ENCODE results near the gene ABCA4. TPM values are rescaled to one million over a fixed set of nuclear protein-coding genes. Genes with fewer than 3 reads are reported as not detected.

The ABCA4 gene
- total and polyA plus RNA-seq, 5 donors, result 0.06 to 0.19 (median 0.09) TPM; not detected in 2

DNA sequence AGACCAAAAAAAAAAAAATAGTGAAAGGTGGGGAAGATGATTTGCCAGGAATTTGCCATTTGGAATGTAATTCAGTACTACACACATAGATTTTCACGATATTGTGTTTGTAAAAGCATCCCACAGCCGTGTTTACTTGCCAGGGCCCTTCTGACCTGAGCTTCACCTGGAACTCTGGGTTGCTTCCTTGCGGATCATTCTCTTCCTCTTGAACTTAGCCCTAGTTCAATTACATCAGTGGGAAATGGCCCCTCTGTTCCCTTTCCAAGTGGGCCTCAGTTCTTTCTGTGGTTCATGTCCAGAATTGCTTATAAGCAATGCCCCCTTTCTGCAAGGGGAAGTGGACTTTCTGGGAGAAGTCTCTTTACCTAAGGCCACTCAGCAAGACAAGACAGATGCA, 41.0 kb downstream of the ABCA4 start:
- H3K27me3 ChIP-seq (ENCODE audit: control insufficient read depth, insufficient read depth), result no peaks in the 10 kb centered on the region
- intact Hi-C loops (cut with DNase I), result no loop called here
- WGBS, result 80% methylated on average over 3 of the region's 3 CpGs
- no peak for DNase-seq
- ATAC-seq, result no peak
- no peak overlapping the region for H3K27ac ChIP-seq (ENCODE audit: low read length)
- no peak overlapping the region for H3K4me3 ChIP-seq (ENCODE audit: low read length)
- H3K4me1 ChIP-seq (ENCODE audit: control insufficient read depth, insufficient read depth, low read length), result no peaks in the 10 kb centered on the region
- H3K9me3 ChIP-seq (ENCODE audit: control insufficient read depth, low read length), result no peaks in the 10 kb centered on the region

DNA sequence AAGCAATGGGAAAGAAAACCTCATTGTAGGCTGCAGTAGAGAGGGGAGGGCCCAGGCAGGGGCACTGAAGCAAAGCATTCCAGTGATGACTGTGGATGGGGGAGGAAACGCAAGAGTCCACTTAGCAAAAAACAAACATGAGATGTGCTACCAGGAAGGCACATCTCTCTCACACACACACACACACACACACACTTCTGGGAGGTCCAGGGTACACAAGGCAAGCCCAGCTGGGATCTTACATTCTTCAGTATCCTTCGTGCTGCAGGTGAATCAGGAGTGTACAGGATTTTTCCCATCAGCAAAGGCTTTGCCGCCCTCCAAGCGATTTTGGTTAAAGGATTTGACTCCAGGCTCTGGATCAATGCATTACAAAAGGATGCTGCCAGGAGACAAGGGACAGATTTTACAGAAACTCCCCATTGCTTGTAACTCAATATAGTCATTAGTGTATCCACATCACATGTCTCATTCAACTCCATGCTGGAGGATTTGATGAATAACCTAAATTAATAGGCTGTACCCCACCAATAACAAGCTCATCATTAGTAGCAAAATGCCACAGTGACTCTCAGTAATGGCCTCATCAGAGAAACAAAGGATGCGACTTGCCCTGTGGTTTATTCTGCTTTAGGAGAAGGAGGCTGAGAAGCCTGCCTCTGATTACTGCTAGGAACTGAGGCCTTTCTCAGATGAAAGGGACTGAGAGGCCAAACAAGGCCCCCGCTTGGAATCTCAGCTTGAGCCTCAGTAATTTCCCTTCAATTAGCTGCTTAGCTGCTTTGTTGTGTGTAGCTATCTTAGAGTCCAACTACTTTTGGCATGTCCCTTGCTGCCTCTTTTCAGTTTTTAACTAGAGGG, 41.6 kb downstream of the ABCA4 start:
- ATAC-seq, result no peak
- no peak overlapping the region for H3K27ac ChIP-seq (ENCODE audit: low read length)
- intact Hi-C loops (cut with DNase I), result no loop called here

DNA sequence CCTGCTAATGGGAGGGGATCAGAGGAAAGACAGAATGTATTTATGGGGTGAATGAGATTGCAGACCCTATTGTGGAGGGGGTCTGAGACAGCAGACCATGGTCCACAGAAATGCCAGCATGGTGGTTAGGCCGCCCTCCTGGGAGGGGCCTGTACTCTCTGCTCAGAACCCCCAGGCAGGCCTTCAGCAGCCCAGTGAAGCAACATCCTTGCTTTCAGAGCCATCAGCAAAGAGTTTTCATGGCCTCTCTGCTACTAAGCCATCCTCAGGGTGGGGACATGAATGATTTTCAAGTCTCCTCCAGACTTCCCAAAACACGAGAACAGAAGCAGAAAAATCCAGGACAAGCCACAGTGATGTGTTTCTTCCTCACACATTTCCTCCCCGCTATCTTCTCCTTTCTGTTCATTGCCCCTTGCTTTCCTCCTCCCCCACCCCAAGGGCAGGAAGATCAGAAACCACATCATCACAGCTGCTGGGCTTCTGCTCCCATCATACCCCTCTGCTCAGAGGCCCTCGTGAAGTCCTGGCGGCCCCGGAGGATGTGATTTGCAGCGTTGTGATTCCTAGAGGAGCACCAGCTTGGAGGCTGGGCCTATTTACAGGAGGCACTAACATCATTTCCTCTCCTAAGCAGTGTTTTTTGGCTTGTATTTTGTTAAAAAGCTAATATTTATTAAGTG, 48.0 kb downstream of the ABCA4 start:
- H3K4me3 ChIP-seq (ENCODE audit: low read length), result no peak overlapping the region
- intact Hi-C loops (cut with DNase I), result no loop called here
- H3K27me3 ChIP-seq (ENCODE audit: control insufficient read depth, insufficient read depth), result no peaks in the 10 kb centered on the region
- H3K4me1 ChIP-seq (ENCODE audit: control insufficient read depth, insufficient read depth, low read length), result peaks cover 9% of the 10 kb centered on the region
- no peak for ATAC-seq
- no peak for DNase-seq
- no peak overlapping the region for H3K27ac ChIP-seq (ENCODE audit: low read length)
- H3K9me3 ChIP-seq (ENCODE audit: control insufficient read depth, low read length), result no peaks in the 10 kb centered on the region
- 62% methylated on average over 7 of the region's 7 CpGs for WGBS

More for the DNA sequence above, 41.6 kb downstream of the ABCA4 start:
- DNase-seq, result no peak
- Histone ChIP-seq H3K4me3 (ENCODE audit: low read length) (no peak overlapping the region), H3K9me3 (ENCODE audit: control insufficient read depth, low read length) (no peaks in the 10 kb centered on the region), H3K27me3 (ENCODE audit: control insufficient read depth, insufficient read depth) (no peaks in the 10 kb centered on the region), H3K4me1 (ENCODE audit: control insufficient read depth, insufficient read depth, low read length) (no peaks in the 10 kb centered on the region)
- 93% methylated on average over 6 of the region's 6 CpGs for WGBS

DNA sequence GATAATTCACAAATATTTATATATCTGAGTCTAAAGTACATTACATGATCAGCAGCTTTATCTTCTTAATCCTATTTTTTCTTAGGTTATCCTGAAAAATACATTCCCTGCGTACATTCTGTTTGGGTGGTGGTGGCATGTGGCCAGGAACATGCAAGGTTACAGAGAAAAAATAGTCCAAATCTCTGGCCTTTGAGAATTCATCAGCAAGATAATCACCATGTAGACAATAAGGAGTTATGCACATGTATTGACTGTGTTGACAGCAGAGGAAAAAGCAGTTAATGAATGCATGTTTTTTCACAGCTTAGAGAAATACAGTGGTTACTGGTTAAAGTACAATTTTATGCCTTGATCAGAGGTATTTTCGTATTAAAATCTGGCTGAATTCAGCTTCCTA, 49.0 kb downstream of the ABCA4 start:
- WGBS, result 61% methylated on average over 2 of the region's 2 CpGs
- H3K4me3 ChIP-seq (ENCODE audit: low read length), result no peak overlapping the region
- intact Hi-C loops (cut with DNase I), result no loop called here
- H3K27ac ChIP-seq (ENCODE audit: low read length), result no peak overlapping the region
- H3K4me1 ChIP-seq (ENCODE audit: control insufficient read depth, insufficient read depth, low read length), result peaks cover 9% of the 10 kb centered on the region
- no peak for DNase-seq
- ATAC-seq, result no peak
- no peaks in the 10 kb centered on the region for H3K27me3 ChIP-seq (ENCODE audit: control insufficient read depth, insufficient read depth)
- no peaks in the 10 kb centered on the region for H3K9me3 ChIP-seq (ENCODE audit: control insufficient read depth, low read length)

DNA sequence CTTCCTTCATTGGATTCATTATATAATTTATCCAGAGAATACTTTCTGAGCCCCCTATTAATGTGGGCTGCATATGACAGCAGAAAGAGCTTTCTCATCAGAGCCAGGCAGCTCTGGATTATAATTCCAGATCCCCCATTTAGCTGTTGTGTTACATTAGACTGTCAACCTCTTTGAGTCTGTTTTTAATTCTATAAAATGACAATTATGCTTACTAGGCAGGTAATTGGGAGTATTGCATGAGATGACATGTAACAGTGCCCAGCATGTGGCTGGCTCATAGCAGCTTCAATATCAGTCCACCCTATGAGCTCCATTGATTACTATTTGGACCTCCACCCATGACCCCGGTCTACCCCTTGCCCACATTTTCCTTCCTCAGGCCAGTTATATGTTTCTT, 49.6 kb downstream of the ABCA4 start:
- ATAC-seq (no peak), DNase-seq (no peak)
- Histone ChIP-seq H3K9me3 (ENCODE audit: control insufficient read depth, low read length) (no peaks in the 10 kb centered on the region), H3K4me3 (ENCODE audit: low read length) (no peak overlapping the region), H3K27ac (ENCODE audit: low read length) (no peak overlapping the region), H3K27me3 (ENCODE audit: control insufficient read depth, insufficient read depth) (no peaks in the 10 kb centered on the region), H3K4me1 (ENCODE audit: control insufficient read depth, insufficient read depth, low read length) (peaks cover 9% of the 10 kb centered on the region)
- intact Hi-C loops (cut with DNase I), result no loop called here
- WGBS, result 34% methylated on average over 1 of the region's 1 CpG

DNA sequence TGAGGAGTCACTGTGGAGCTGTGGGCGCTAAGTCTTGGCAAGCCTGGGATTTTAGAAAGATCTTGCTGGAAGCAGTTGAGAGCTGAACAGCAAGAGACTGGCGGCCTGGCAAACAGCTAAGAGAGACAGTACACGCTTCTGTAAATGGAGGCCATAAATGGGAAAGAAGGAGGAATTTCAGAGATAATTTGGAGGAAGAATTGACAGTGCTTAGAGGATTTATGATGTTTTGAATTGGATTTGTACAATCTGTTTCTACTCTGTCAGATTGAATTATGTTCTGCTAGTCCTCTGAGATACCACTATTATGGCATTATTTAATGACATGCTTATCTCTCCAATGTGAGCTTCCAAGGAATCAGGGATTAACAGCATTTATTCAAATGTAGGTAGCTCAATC, 50.1 kb downstream of the ABCA4 start:
- Histone ChIP-seq H3K4me3 (ENCODE audit: low read length) (no peak overlapping the region), H3K27ac (ENCODE audit: low read length) (no peak overlapping the region), H3K27me3 (ENCODE audit: control insufficient read depth, insufficient read depth) (no peaks in the 10 kb centered on the region), H3K4me1 (ENCODE audit: control insufficient read depth, insufficient read depth, low read length) (peaks cover 9% of the 10 kb centered on the region), H3K9me3 (ENCODE audit: control insufficient read depth, low read length) (no peaks in the 10 kb centered on the region)
- 95% methylated on average over 3 of the region's 3 CpGs for WGBS
- intact Hi-C loops (cut with DNase I), result no loop called here
- DNase-seq (no peak), ATAC-seq (no peak)

DNA sequence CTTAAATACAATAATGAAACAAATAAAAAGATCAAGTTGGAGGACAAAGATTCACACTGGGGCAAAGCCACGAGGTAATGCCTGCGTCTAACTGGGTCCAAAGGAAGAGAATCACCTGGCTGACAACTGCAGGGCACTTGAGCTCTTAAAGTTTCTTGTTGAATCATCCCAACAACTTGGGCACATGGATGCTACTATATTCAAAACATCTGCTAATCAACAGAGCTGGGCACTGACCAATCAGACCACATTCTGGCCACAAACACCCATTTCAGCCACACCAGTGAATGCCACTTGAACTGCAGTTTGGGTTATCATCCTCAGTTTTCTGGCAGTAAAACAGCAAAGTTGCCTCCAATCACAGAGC, 51.0 kb downstream of the ABCA4 start:
- WGBS, result 67% methylated on average over 2 of the region's 2 CpGs
- H3K4me1 ChIP-seq (ENCODE audit: control insufficient read depth, insufficient read depth, low read length), result peaks cover 9% of the 10 kb centered on the region
- H3K27me3 ChIP-seq (ENCODE audit: control insufficient read depth, insufficient read depth), result no peaks in the 10 kb centered on the region
- H3K4me3 ChIP-seq (ENCODE audit: low read length), result no peak overlapping the region
- no peak overlapping the region for H3K27ac ChIP-seq (ENCODE audit: low read length)
- DNase-seq (no peak), ATAC-seq (no peak)
- H3K9me3 ChIP-seq (ENCODE audit: control insufficient read depth, low read length), result no peaks in the 10 kb centered on the region
- intact Hi-C loops (cut with DNase I), result loop anchor here in 2 of 4 donors (10.0 kb wide), 1 partner anchor 165 kb away; the partner anchor contains the start of gene ARHGAP29 (in 2 of the 2)

DNA sequence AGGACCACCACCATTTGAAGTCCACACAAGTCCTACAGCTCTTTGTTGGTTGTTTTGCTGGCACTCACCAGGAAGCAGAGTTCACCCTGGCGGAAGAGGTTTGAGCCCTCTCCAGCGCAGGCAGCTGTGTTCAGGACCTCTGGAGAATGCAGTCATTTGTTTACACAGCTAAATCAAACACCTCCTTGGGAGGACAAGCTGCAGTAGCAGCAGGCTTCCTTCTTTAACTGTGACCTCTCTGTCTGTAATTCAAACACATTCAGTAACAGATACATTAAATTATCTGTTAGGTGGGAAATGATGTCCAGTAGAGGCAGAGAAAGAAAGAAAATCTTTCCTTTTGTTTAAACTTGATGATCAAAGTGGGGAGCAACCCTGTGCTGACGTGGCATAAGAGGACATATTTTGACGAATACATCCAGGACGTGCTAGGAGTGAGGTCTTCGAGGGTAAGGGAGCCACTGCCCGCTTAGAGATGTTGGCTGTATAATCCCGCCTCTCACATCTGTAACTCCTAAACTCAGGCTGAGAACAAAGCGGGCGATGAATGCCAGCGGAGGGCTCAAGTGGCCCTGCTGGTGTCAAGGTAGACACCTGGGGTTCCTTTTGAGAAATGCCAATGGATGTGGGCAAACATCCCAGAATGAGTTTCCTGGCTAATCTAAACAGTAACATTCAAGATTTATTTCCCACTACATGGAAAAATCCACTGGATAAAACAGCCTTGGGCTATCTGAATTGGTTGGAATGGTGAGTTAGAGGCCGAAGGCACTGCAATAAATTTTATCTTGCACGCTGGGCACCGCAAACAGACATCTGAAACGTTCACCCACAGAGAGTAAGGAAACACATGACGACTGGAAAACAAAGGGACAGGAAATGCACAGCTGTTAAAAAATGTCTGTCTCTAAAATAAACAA, 51.7 kb downstream of the ABCA4 start:
- intact Hi-C loops (cut with DNase I), result loop anchor here in 2 of 4 donors (10.0 kb wide), 1 partner anchor 166 kb away; the partner anchor contains the start of gene ARHGAP29 (in 2 of the 2)
- peak; percentile 75 to 79 for ATAC-seq
- 59% methylated on average over 16 of the region's 16 CpGs for WGBS

DNA sequence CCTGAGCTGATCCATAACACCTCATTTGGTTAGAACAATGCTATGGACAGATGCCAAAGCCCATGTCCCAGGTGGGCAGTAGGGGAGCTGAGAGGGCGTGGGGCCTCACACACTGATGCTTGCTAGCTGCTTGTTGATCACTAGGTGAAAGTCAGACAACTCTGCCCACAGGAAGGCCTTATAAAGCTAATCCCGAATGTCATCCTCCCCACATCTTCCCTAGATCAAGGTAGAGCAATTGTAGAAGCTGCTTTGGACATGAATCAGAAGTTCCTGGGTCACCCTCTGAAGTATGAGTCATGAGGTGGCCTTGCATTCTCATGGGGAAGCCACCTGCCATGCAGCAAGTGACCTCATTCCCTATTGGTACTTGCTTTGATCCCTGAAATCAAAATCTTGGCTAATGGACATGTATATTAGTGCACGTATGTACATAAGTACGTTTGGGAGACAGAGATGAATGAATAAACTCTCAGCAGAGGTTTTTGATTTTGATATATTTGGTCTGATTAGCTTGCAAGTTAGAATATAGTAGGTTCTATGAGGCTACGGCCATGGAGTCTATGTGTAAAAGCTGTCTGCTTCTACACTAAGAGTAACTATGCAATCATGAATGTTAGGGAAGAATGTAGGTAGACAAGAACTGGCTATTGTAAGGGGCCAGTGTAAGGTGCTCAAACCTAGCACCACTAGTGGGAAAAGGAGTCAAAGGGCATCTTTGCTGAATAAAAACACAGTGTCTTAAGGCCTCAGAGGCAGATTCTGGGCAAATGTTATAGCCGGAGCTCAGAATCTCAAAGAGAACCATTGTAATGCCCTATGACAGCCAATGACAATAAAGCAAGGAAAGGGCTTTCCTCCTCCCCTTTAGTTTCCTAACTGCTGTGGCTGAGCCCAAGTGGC, 52.6 kb downstream of the ABCA4 start:
- WGBS, result 77% methylated on average over 6 of the region's 6 CpGs
- DNase-seq, result no peak
- ATAC-seq, result peak in 1 of 2 donors; percentile 26
- intact Hi-C loops (cut with DNase I), result loop anchor here in 2 of 4 donors (10.0 kb wide), 1 partner anchor 166 kb away; the partner anchor contains the start of gene ARHGAP29 (in 2 of the 2)
- Histone ChIP-seq H3K4me3 (ENCODE audit: low read length) (no peak overlapping the region), H3K27me3 (ENCODE audit: control insufficient read depth, insufficient read depth) (no peaks in the 10 kb centered on the region), H3K4me1 (ENCODE audit: control insufficient read depth, insufficient read depth, low read length) (peaks cover 12% of the 10 kb centered on the region), H3K9me3 (ENCODE audit: control insufficient read depth, low read length) (no peaks in the 10 kb centered on the region), H3K27ac (ENCODE audit: low read length) (peak overlapping the region; percentile 33)

More for the DNA sequence above, 51.7 kb downstream of the ABCA4 start:
- Histone ChIP-seq H3K9me3 (ENCODE audit: control insufficient read depth, low read length) (no peaks in the 10 kb centered on the region), H3K4me1 (ENCODE audit: control insufficient read depth, insufficient read depth, low read length) (peaks cover 10% of the 10 kb centered on the region), H3K27me3 (ENCODE audit: control insufficient read depth, insufficient read depth) (no peaks in the 10 kb centered on the region), H3K27ac (ENCODE audit: low read length) (peak overlapping the region; percentile 33), H3K4me3 (ENCODE audit: low read length) (no peak overlapping the region)
- DNase-seq, result peak in 2 of 3 donors; percentile 70

DNA sequence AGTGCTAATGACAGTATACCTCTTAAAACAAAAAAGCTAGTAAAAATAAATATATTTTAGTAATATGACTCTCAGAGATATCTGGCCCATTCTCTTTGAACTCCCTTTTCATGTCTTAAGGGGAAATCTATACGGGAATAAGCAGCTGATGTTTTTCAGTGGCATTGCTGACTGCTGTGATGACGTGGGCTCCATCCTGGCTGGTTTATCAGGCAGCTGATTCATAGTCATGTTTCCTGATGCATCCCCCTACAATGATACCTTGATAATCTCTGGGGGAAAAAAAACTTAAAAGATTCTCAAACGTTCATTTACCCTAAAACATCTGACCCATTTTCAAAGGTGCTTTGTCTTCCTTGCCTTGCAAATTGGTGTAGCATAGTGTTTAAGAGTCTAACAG, 53.8 kb downstream of the ABCA4 start:
- Histone ChIP-seq H3K9me3 (ENCODE audit: control insufficient read depth, low read length) (no peaks in the 10 kb centered on the region), H3K27me3 (ENCODE audit: control insufficient read depth, insufficient read depth) (no peaks in the 10 kb centered on the region), H3K4me1 (ENCODE audit: control insufficient read depth, insufficient read depth, low read length) (peaks cover 12% of the 10 kb centered on the region), H3K27ac (ENCODE audit: low read length) (no peak overlapping the region), H3K4me3 (ENCODE audit: low read length) (no peak overlapping the region)
- intact Hi-C loops (cut with DNase I), result loop anchor here in 2 of 4 donors (10.0 kb wide), 1 partner anchor 168 kb away; the partner anchor contains the start of gene ARHGAP29 (in 2 of the 2)
- ATAC-seq (no peak), DNase-seq (no peak)
- 74% methylated on average over 3 of the region's 3 CpGs for WGBS
